NCI-H2171 treated with DMSO at 0.1 percent for 48 hours (cell line): ENCODE data around the gene SLMAP.

ENCODE experiments used
- DNase-seq: peaks from one replicate; lab custom pipeline; 2025; lab: John Stamatoyannopoulos, UW

The SLMAP gene

DNA sequence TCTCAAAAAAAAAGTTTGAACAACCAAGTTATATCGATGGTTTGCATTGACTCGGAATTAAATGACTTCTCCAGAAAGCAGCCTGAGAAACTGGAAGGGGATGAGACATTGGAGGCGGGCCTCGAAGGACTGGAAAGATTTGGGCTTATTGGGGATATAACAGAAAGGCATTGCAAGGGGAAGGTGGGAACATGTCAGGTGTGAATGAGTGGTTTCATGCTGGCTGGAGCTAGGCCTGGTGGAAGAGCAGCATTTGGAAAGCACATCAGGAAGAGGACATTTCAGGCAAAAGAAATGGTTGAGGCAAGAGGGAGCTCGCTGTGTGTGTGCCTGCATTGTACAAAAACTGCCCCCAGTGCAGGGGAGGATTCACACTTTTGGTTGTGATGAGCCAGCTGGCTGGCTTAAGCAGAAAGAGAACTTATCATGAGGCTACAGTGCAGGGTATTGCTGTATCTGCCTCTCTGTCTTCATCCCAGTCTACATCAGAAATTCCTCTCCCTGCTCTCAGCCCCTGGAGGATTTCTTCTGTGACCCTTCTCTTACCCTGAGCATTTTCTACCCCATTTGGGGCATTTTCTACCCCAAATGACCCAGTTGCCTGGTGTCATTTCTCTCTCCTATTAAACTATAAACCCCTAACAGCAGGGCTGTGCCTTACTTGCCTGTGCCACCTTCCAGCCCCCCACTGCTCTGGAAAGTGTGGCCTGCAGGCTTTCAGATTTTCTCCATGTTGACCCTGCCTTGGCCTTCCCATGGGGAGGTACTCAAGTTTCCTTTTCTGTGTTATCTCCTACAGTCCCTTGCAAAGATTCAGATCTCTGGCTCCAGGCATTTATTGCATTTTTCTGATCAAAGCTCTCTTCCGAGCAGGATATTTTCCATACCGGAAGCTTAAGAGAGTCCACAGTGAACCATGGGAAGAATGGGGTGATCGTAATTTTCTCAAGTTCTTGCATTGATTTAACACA, 187.7 kb downstream of the SLMAP start:
- no peak for DNase-seq

DNA sequence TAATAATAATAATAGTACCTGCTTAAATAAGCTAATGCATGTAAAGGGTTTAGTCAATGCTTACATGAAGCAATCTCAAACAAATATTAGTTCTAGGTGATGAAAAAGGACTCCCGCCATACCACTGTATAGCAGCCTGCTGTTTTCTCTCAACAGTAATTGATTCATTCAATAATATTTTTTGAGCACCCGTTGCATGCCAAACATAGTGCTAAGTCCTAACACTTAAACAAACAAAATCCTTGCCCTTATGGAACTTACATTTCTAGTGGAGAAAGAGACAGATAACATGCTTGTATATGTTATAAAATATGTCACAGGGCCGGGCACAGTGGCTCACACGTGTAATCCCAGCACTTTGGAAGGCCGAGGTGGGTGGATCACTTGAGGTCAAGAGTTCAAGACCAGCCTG, 190.9 kb downstream of the SLMAP start:
- no peak for DNase-seq

DNA sequence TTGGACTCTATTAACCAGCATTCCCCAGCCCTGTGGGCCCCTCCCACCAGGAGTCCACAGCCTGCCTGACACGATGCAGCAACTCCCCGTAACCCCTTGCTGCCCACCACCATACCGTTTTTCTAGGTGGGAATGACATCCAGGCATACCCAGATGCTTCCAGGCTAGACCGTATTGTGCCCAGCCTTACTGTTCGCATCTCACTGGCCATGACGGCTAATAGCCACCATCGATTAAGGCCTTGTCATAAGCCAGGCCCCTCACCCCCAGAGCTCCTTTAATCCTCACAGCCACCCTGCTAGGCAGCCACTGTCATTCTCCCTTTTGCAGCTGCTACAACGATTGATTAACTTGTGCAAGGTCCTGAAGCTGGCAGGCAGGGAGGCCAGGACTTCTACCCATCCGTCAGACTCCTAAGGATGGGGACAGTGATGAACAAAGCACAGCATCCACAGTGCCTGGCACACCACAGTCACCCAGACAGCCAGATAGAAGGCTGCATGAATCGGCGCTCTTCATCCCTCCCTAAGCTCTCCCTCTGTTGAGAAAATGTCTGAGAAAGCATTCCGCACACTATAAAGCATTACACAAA, 192.1 kb downstream of the SLMAP start:
- DNase-seq, result no peak

DNA sequence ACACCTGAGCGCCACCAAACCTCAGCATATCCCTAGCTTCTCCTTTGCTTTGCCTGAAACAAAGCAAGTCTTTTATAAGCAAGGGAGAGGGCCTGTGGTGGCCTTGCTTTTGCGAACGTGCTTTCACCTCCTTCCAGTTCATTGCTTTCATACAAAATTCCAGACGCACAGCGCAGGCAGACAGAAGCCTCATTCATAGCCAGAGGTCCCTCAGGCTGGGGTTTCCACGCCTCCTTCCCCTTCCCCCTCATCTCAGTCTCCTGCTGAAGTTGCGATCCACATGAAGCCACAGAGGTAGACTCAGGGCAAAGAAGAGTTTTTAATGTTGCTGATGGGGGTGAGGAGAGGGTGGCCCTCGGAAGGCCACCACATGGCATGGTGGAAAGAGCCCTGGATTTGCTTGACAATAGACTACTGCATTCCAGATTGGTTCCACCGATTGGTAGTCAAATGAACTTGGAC, 192.7 kb downstream of the SLMAP start:
- DNase-seq, result no peak

DNA sequence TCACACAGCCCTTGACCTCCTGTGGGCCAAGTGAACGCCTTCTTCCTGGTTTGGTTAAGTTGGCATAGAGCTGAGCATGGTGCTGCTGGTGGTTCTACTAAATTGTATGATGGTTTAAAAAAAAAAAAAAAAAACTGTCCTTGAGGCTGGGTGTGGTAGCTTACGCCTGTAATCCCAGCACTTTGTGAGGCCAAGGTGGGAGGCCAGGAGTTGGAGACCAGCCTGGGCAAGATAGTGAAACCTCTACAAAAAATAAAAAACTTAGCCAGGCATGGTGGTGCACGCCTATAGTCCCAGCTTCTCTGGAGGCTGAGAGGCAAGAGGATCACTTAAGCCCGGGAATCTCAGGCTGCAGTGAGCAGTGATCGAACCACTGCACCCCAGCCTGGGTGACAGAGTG, 193.2 kb downstream of the SLMAP start:
- DNase-seq, result no peak

DNA sequence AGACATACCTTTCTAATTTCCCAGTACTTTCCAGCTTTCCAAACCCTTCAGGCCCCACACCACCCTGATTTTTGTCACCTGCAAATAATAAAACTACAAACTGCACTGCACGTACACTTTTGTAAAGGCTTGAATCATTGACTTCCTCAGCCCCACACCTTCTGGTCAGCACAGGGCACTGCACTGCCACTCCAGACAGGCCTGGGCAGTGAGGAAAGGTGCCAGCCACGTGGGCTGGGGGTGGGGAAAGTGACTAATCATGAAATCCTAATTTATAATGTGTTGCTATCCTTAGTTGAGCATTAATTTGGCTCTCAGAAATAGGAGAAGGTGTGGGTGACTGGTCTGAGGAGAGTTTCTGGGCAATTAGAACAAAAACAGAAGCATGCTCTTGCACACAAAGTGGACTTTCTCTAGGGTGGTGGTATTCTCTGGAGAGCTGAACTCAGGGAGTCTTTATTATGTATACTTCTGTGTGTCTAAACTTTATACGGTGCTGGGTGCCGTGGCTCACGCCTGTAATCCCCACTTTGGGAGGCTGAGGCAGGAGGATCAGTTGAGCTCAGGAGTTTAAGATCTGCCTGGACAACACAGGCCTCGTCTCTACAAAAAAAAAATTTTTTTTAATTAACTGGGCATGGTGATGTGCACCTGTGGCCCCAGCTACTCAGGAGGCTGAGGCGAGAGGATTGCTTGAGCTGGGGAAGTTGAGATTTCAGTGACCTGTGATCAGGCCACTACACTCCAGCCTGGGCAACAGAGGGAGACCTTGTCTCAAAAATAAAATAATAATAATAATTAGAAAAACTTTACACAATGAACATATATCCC, 193.9 kb downstream of the SLMAP start:
- no peak for DNase-seq

DNA sequence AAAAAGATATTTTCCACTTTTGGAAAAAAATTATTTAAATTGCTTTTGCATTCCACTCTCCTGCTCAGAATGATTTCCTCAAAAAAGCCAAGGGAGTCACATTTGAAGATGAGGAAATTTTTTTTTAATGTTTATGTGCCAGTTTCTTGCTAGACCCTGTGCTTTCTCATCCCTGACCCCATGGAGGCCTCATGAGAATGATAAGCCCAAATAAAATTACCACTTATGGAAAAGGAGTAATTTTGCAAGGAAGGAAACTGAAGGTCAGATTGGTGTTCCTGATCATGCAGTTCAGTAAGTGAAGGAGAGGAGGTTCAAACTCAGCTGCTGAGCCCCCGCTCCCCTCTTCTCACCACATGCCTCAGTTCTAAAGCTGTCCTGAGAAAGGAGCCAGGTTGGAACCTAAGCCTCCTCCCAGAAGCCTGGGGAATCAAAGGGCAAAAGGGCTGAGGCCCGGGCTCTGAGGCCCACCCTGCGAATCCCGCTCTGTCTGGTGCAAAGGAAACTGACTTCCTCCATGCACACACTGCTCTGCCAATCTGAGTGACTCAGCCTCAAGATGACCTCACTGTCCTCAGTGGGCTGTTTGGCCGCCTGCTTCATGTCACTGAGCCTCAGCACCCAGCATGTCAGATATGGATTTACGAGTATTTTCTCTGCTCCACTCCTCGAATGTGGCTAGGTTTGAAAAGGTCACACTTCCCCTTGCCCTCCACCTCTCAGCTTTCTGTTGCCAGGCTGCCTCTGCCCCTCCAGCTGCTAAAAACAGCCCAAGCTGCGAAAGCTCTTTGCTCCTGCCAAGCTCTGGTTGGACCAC, 195.2 kb downstream of the SLMAP start:
- no peak for DNase-seq

DNA sequence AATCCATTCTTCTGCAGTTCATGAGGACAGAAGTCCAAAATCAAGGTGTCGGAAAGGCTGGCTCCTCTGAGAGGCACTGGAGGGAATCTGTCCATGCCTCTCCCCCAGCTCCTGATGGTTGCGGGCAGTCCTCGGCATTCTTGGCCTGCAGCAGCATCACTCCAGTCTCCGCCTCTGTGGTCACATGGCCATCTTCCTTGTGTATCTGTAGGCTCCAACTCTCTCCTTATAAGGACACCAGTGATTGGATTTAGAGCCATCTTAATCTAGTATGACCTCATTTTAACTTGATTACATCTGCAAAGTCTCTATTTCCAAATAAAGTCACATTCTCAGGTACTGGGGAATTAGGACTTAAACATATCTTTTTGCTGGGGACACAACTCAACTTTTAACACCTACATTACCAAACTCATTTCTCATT, 196.1 kb downstream of the SLMAP start:
- DNase-seq, result no peak

DNA sequence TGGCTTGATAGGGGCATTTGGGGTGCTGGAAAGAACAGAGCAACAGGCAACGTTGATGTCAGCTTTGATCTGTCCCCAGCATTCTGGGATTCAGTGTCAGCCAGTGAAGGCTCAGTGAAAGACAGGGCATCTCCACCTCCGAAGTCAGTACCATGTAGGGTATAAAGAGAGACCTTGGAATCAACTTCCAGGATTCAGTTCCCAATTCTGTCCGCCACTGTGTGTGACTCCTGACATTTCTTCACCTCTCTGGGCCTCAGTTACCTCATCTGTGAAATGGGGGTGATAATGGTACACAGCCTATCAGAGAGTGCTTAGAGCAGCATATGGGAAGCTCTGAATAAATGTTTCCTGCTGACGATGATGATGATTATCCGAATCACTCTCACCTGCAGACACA, 196.5 kb downstream of the SLMAP start:
- no peak for DNase-seq

DNA sequence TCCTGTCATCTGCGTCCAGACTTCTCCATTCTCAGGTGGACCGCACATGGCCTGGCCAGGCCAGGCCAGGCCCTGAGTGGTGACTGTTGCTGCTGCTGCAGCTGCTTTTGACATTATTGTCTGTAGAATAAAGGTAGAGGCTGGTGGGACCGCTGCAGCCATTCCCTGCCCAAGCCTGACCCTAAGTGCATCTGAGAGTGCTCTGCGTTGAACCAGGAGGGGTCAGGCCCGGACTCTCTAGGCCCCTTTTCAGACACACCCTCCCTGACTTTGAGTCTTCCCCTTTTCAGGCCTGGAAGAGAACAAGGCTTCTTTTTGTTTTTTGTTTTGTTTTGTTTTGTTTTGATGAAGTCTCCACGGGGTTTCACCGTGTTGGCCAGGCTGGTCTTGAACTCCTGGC, 197.5 kb downstream of the SLMAP start:
- no peak for DNase-seq

DNA sequence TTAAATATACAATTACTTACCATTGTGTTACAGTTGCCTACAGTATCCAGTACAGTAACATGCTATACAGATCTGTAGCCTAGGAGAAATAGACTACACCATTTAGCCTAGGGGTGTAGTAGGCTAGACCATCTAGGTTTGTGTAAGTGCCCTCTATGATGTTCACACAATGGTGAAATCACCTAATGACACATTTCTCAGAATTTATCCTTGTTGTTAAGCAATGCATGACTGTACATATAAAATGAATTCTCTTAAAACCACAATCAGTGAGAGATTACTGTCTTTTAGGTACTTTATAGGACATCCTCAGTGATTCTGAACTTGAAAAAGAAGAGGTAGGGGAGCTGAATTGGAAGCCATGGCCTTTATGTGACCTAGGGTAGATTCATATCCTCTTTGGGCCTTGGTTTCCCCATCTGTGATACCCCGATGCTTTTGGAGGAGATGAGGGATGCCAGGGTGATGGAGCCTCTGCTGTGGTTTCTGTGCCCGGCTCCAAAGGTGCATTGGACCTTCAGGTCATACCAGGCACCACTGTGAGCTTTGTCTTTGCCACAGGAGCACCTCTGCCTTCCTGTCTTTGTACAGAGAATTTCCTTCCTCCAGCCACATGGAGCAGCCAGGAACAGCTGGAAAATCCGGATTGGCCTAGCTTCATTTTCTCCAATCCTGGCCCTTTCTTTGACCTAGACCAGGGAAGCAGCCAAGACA, 200.2 kb downstream of the SLMAP start:
- DNase-seq, result no peak

DNA sequence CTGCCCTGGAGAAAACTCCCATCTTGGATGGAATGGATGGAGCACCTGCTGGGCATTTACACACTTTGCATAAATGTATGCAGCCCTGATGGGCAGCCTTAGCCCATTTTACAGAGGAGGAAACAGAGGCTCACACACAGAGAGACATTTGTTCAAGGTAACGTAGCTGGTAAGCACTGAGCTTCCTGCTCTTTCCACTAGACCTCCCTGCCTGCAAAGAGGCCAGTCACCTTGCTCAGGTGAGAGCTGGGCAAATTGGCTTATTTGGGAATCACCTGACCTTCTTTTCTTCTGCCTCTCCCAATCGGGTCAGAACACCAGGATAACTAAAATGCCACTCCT, 200.7 kb downstream of the SLMAP start:
- no peak for DNase-seq

DNA sequence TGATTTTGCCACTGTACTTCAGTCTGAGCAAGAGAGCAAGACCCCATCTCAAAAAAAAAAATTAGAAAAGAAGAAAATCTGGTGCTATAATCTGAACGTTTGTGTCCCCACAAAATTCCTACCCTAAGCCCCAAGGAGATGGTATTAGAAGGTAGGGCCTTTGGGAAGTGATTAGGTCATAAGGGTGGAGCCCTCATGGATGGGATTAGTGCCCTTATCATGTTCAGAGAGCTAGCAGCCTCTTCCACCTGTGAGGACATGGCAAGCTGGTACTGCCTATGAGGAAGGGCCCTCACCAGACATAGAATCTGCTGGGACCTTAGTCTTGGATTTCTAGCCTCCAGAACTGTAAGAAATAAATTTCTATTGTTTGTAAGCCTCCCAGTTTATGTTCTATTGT, 201.7 kb downstream of the SLMAP start:
- no peak for DNase-seq

DNA sequence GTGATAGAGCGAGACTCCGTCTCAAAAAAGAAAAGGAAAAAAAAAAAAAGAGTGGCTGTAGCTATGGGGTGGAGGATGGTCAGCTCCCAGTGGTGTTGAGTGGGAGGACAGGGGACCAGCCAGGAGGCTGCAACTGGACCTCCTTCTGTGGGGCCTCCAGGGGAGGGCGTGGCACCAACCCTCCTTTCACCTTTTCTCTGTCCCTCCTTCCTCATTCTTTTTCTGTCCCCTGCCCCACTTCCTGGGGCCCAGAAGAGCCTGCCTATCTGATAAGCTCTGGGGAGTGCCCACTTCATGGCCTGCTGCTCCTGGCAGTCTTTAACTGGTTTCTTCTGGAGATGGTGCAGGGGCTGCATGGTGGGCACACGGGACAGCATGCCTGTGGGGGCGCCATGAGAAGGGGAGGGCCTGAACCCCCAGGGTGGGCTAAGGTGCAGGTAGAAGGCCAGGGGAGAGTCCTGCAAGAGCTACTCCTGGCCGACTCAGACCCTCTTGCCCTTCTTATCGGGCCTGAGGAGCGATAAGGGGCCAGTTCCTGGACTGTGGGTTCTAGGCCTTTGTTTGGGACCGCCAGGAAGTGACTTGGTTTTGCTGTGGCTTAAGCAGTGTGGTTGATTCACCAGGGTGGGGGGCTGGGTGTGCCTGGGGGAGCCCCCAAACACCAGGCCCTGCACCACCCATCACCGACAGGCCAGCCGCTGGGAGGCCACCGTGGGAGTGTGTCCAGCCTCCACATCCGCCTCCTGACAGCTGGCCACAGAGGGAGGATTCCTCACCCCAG, 202.7 kb downstream of the SLMAP start:
- no peak for DNase-seq

DNA sequence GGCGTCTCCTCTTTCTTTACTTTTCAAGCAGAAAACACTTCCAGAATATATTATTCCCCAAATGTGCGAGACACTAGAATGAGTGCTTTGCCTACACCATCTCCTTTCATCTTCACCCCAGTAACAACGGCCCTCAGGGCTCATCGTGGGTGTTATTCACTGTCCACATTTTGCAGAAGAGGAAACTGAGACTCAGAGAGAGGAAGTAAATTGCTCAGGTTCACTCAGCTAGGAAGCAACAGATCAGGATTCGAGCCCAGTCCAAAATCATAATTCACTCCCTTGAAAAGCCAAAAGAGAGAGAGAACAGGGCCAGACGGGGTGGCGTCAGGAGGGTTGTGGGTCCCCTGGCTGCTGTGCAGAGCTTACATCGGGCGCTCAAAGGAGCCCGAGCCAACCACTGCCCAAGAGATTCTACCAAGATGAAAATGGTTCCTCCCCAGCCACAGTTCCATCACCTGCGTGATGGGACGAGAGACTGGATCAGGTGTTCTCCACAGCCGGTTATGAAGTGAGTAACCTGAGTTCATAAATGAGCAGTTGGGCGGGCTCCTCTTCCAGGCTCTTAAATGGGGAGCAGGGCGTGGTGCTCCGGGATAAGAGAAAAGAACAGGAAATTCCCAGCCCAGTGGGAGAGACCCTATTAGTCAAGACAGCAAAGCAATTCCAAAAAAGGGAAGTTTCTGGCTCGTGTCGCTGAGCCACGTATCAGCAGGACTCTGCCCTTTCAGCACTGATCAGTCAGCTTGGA, 203.5 kb downstream of the SLMAP start:
- DNase-seq, result no peak

DNA sequence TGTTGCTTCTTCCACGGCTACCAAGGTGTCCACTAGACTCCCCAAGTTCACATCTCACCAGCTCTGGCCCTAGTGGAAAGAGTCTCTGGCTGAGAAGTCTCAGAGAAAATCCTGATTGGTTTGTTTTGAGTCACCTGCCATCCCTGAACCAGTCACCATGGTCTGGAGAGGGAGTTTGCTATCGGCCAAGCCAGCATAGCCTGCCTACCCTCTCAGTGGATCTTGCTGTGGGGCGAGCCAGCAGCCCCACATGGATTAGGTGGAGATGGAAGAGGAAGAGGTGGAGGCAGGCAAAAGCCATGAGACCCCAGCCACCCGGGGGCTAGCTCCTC, 204.0 kb downstream of the SLMAP start:
- DNase-seq, result no peak

DNA sequence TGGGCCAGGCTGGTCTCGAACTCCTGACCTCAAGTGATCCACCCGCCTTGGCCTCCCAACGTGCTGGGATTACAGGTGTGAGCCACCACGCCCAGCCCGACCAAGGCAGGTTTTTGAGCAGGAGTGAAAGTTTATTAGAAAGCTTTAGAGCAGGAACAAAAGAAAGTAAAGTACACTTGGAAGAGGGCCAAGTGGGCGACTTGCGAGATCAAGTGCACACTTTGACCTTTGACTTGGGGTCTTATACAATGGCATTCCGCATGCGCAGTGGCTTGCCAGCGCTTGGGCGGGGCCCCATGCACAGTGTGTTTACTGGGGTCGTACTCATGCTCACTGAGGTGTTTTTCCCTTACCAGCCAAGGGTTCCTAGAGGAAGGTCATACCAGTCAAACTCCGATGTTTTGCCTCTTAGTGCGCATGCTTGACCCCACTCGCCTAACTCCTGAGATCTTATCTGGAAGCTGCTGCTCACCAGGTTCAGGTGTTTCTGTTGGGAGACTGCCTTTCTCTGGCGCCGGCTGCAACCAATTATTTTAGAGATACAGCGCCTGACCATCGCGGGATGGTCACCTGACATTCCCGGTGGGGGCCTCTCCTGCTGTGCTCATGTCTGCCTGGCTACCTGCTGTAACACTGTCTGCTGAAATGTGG, 205.2 kb downstream of the SLMAP start:
- DNase-seq, result no peak

DNA sequence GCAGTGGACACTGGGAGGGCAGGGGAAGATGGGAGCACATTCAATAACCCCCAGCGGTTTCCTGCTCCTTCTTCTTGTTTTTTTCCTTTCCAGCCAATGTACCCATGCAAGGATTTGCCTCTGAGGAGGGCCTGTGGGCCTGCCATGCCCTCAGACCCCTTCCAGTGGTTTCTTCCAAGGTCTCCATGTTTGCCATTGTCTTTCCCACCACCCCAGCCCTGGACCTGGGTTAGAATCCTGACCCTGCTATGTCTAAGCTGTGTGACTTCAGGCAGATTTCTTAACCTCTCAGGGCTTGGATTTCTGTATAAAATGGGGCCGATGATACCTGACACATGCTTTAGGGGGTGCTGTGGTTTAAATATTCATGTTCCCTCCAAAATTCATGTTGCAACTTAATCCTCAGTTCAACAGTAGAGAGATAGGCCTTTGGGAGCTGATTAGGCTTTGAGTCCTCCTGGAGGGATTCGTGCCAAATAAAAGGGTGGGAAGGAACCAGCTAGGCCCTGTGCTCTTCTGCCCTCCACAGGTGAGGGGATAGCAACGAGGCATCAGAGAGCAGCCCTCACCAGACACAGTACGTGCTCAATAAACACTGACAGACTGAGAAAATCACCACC, 205.8 kb downstream of the SLMAP start:
- DNase-seq, result no peak

DNA sequence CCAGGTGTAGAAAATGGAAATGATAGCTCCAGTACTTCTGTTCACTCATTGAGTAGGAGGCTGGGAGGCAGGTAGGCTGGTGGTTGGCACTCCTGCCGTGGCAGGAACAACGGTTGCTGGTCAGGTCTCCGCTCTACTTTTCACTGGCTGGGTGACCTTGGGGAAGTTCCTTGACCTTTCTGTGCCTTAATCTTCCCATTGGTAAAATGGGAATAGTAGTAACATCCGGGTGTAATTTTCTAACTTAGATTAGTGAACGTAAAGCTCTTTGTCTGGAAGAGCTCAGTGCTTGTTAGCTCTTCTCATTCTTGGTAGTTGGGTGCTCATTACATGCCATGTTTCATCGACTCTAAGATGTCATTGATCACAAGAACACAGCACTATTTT, 206.3 kb downstream of the SLMAP start:
- no peak for DNase-seq
